Right ventricle myocardium inferior (tissue), 1 donor: ENCODE results near the gene AEBP1. TPM values are rescaled to one million over a fixed set of nuclear protein-coding genes. Genes with fewer than 3 reads are reported as not detected.

ENCODE experiments used
- ATAC-seq: fragments of 200-7000 bp; cut with Tn5 transposase; one replicate; pipeline ENCODE4 v1.9.1; 2020; ENCODE audit warnings: mild to moderate bottlenecking, moderate library complexity
- DNase-seq: peaks from one replicate; pipeline ENCODE4 v3.0.0; 2021; ENCODE audit errors: missing footprints
- intact Hi-C: fragments of 100-400 bp; cut with DNase I; formaldehyde crosslinking; loops from one replicate; pipeline ENCODE4 v1.11.0; 2022
- total RNA-seq: library from RNA; stranded (reverse); fragmentation: NEBNext Ultra II Directional; extraction: Animal tissue kit (Norgen Biotek cat#: 25700); gene quantifications from one replicate; pipeline ENCODE4 v1.2.1, GENCODE V29; 2021
- donor health status: DM: no; HTN: yes; CAD: no; lungs with severe emphysema.

The AEBP1 gene
- total RNA-seq, 1 donor from 2014 or later = 13.6 TPM

GRCh38 chr7:44099669-44100068, 4.5 kb upstream of the AEBP1 start:
- no peak for ATAC-seq
- no peak for DNase-seq
- intact Hi-C loops = no loop called here

GRCh38 chr7:44100458-44101302, 3.5 kb upstream of the AEBP1 start:
- DNase-seq = peak; percentile 61
- no peak for ATAC-seq

GRCh38 chr7:44101303-44101965, 2.7 kb upstream of the AEBP1 start:
- intact Hi-C loops = no loop called here
- DNase-seq (peak; percentile 9), ATAC-seq (no peak)

More at GRCh38 chr7:44100458-44101302, 3.5 kb upstream of the AEBP1 start:
- intact Hi-C loops = no loop called here

GRCh38 chr7:44101966-44102845, 1.9 kb upstream of the AEBP1 start:
- intact Hi-C loops = no loop called here
- DNase-seq (peak; percentile 67), ATAC-seq (no peak)

- intact Hi-C loops = no loop called here
Observed at GRCh38 chr7:44102846-44103565, 1.1 kb upstream of the AEBP1 start.

GRCh38 chr7:44103566-44103922, 601 bp upstream of the AEBP1 start:
- DNase-seq (peak; percentile 14), ATAC-seq (no peak)
- intact Hi-C loops = no loop called here

More at GRCh38 chr7:44102846-44103565, 1.1 kb upstream of the AEBP1 start:
- ATAC-seq (no peak), DNase-seq (peak; percentile 37)

- peak; percentile 32 for ATAC-seq
- DNase-seq = peak; percentile 65
- intact Hi-C loops = no loop called here
Observed at GRCh38 chr7:44104860-44105771, 971 bp downstream of the AEBP1 start.

- DNase-seq (no peak), ATAC-seq (no peak)
- intact Hi-C loops = no loop called here
Observed at GRCh38 chr7:44105832-44106231, 1.7 kb downstream of the AEBP1 start.

GRCh38 chr7:44106311-44107065, 2.3 kb downstream of the AEBP1 start:
- intact Hi-C loops = no loop called here
- ATAC-seq (no peak), DNase-seq (peak; percentile 55)

GRCh38 chr7:44107116-44107960, 3.2 kb downstream of the AEBP1 start:
- DNase-seq = peak; percentile 40
- no peak for ATAC-seq
- intact Hi-C loops = no loop called here

- DNase-seq (peak; percentile 26), ATAC-seq (no peak)
- intact Hi-C loops = no loop called here
Observed at GRCh38 chr7:44107961-44108767, 4.0 kb downstream of the AEBP1 start.

- peak; percentile 53 for DNase-seq
- intact Hi-C loops = no loop called here
- ATAC-seq = no peak
Observed at GRCh38 chr7:44108768-44109750, 4.9 kb downstream of the AEBP1 start.

GRCh38 chr7:44109991-44110390, 5.8 kb downstream of the AEBP1 start:
- intact Hi-C loops = no loop called here
- ATAC-seq = no peak
- DNase-seq = peak; percentile 44
